Hepatocyte (in vitro differentiated cells): ENCODE measurements around the gene COPRS.
"Not testable (repeated sequence)": the region's sequence is repeated elsewhere in the genome, so short reads cannot be mapped to it uniquely, and the experiment has no call there.

Experiments used
- CTCF ChIP-seq: fragments of 200-600 bp; sonication (generic); IDR thresholded peaks from 2 replicates; pipeline ENCODE4 v1.5.1; 2016; ENCODE audit warnings: antibody characterized with exemption, mild to moderate bottlenecking; ENCODE audit not compliant: poor library complexity
- EZH2 ChIP-seq: fragments of 200-600 bp; sonication (generic); IDR thresholded peaks from 2 replicates; pipeline ENCODE4 v1.6.1; 2016; ENCODE audit warnings: antibody characterized with exemption, mild to moderate bottlenecking, borderline replicate concordance
- EZH2phosphoT487 ChIP-seq: fragments of 200-600 bp; sonication (generic); IDR thresholded peaks from one replicate; pipeline ENCODE4 v1.6.1; 2018; ENCODE audit warnings: antibody characterized with exemption, mild to moderate bottlenecking, low read depth, moderate library complexity; ENCODE audit not compliant: unreplicated experiment, severe bottlenecking

GRCh38 chr17:31809876-31810275 lies 49.2 kb downstream of the COPRS start:
- TF ChIP-seq CTCF, EZH2, EZH2phosphoT487: not testable (repeated sequence)
